ENCODE results near the gene CTNND2.

CTNND2 gene

GRCh38 chr5:11687498-11687897 lies 216.7 kb downstream of the CTNND2 start:
- H3K27ac ChIP-seq, result no peak overlapping the region
- ChIA-PET CTCF (no interaction called here), POLR2A (ENCODE audit: low non-redundant PET) (no interaction called here)
- no peak for TF ChIP-seq CTCF (conservative IDR thresholded peaks at IDR 0.05; ENCODE audit: low read depth)
- DNase-seq (ENCODE audit: low spot score), result no peak

- TF ChIP-seq CTCF (conservative IDR thresholded peaks at IDR 0.05; ENCODE audit: low read depth), result no peak
- ChIA-PET CTCF (no interaction called here), POLR2A (ENCODE audit: low non-redundant PET) (no interaction called here)
- DNase-seq (ENCODE audit: low spot score), result no peak
- H3K27ac ChIP-seq, result no peak overlapping the region
Observed at GRCh38 chr5:11684607-11685006, 219.6 kb downstream of the CTNND2 start.

- CTCF ChIA-PET, result no interaction called here
- no peak for DNase-seq (ENCODE audit: low spot score)
- H3K27ac ChIP-seq, result no peak overlapping the region
- no peak for TF ChIP-seq CTCF (conservative IDR thresholded peaks at IDR 0.05; ENCODE audit: low read depth)
- POLR2A ChIA-PET (ENCODE audit: low non-redundant PET), result no interaction called here
Observed at GRCh38 chr5:11683666-11684065, 220.6 kb downstream of the CTNND2 start.

GRCh38 chr5:11681796-11682195 lies 222.4 kb downstream of the CTNND2 start:
- DNase-seq (ENCODE audit: low spot score), result no peak
- ChIA-PET CTCF (interaction anchor here (0.6 kb wide), 1 partner anchor 279 kb away, joined by 4 read pairs; no protein-coding TSS in a partner anchor), POLR2A (ENCODE audit: low non-redundant PET) (no interaction called here)

GRCh38 chr5:11679676-11680075 lies 224.6 kb downstream of the CTNND2 start:
- CTCF ChIA-PET, result no interaction called here
- TF ChIP-seq CTCF (conservative IDR thresholded peaks at IDR 0.05; ENCODE audit: low read depth), result no peak
- DNase-seq (ENCODE audit: low spot score), result no peak
- POLR2A ChIA-PET (ENCODE audit: low non-redundant PET), result no interaction called here
- no peak overlapping the region for H3K27ac ChIP-seq

More at GRCh38 chr5:11681796-11682195, 222.4 kb downstream of the CTNND2 start:
- H3K27ac ChIP-seq, result no peak overlapping the region
- TF ChIP-seq CTCF (conservative IDR thresholded peaks at IDR 0.05; ENCODE audit: low read depth), result no peak

- no peak for DNase-seq (ENCODE audit: low spot score)
- TF ChIP-seq CTCF (conservative IDR thresholded peaks at IDR 0.05; ENCODE audit: low read depth), result no peak
- POLR2A ChIA-PET (ENCODE audit: low non-redundant PET), result no interaction called here
- no peak overlapping the region for H3K27ac ChIP-seq
- CTCF ChIA-PET, result no interaction called here
Observed at GRCh38 chr5:11675184-11675583, 229.1 kb downstream of the CTNND2 start.

Data from RWPE1 (cell line).